GM18520 (cell line): ENCODE data around the gene NANOS3.

ENCODE experiments used
- ATAC-seq: cut with Tn5 transposase; IDR thresholded peaks from one replicate; pipeline ENCODE4 v1.9.1; 2021; ENCODE audit not compliant: unreplicated experiment

The NANOS3 gene

DNA sequence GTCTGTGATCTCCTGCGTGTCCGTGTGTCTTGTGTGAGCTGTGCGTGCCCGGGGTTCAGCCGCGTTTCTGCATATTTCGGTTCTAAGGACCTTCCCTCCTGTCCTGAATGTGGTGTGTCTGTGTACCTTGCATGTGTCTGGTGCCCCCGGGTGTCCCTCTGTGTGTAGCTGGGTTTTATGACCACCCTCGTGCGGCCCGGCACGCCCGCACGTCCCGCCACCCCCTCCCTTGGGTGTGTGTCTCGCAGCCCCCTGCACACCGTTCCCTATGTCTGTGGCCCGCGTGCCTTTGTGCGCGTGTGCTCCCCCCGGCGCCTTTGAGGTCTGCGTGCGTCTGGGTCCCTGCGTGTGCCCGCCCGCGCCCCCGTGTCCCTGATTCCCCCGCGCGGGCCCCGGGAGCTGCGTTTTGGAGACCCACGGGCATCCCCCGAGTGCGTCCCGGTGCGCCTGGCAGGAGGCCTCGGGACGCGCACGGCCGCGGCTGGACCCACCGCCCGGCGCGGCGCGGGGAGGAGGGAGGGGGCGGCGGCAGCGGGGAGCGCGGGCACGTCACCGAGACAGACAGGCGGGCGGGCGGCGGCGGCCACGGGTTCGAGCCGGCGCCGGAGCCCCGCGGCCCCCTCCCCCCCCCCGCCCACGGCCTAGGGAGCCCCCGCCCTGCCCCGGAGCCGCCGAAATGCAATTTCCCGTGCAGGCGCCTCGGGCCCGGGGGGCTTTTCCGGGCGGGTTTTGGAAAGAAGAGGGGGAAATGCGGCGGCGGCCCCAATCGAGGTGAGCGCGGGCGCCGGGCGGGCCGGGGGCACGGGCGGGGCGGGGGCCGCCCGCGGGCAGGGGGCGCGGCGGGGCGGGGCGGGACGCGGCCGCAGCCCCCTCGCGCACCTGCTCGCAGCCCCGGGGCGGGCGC lies 12.0 kb upstream of the NANOS3 start:
- ATAC-seq: no peak

DNA sequence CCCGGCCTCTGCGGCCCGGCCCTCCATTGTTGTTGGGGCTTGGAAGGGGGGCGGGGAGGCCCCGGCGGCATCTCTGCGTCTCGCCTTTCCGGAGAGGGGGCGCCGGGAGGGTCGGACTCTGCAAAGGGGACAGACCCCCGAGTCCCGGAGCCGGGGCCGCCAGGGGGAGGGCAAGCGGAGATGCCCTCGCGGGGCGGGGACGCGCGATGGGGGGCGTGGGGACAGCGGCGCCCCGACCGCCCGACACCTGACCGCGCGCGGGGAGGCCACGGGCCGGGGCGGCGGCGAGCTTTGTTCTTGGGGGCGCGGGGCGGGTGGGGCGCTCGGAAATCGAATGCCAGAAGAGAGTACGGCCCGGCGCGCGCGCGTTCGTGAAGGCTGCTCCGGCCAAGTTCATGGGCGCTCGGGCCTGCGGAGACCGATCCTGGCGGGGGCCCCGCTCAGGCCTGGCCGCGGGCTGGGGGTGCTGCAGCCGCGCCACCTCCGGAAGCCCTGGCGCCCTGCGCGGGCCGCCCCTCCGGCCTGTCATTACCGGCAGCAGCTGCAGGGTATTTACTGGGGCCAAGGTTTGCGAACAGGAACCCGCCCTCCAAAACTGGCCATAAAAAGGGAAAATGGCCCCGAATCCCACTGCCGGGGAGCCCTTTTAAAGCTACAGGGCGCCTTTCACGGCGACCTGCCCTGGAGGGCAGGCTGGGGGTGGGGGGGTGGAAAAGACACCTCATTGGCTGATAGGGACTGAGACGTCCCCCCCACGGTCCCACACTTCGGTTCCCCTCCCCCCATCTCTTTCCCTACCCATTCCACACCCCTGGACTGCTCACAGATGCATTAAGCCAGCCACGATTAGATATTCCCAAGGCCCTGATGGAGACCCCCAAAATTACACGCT lies 11.1 kb upstream of the NANOS3 start:
- ATAC-seq: no peak

DNA sequence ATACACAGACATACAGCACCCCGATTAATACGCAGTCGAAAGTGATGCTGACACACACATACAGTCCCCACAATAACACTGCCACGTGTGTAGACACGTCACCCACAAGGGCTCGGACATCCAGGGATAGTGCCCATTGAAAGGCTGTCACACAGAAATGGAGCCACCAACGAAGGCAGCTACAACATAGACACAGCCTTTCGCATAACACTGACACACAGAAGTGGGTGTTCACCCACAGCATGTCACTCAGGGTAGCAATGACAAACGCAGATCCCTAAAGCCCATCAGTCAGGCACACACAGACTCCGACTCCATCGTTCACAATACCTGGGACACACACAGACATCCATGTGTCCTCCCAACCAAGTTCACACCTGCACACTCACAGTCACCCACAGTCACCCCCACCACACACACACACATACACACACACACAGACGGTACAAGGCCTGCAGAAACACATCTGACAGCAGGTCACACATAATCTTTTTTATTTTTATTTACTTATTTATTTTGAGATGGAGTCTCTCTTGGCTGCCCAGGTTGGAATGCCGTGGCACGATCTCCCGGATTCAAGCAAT lies 10.4 kb upstream of the NANOS3 start:
- no peak for ATAC-seq

- ATAC-seq: no peak
Measured at GRCh38 chr19:13868663-13869062, 8.3 kb upstream of the NANOS3 start.

DNA sequence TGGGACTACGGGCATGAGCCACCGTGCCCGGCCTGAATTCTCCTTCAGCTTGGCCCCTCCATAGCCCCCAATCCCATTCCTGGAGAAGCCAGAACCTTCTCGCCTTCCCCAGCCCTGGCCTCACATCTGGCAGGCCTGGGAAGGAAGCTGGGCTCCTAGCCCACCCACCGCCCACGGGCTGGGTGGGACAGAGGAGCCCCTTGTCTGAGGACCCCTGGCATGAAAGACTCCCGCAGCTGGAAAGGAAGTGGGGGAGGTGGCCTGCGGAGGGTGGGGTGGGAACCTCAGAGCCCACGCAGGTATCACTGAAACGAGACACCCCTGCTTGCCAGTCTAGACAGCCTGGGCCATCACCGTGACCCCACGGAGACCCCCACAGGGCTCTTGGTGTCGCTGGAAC lies 7.7 kb upstream of the NANOS3 start:
- ATAC-seq: no peak

- no peak for ATAC-seq
Measured at GRCh38 chr19:13870873-13871272, 6.1 kb upstream of the NANOS3 start.

DNA sequence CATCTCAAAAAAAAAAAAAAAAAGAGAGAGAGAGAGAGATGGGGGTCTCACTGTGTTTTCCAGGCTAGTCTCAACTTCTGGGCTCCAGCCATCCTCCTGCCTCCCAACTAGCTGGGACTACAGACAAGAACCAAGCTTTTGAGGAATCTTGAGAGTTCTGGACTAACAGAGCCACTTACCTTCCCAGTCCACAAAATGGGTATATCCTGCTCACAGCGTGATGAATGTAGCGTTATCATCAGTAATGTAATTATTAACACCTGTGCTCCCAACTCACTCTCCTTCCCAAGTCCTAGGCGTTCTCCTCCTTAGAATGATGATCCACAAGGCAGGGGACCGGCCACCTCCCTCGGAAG lies 4.6 kb upstream of the NANOS3 start:
- ATAC-seq: no peak

DNA sequence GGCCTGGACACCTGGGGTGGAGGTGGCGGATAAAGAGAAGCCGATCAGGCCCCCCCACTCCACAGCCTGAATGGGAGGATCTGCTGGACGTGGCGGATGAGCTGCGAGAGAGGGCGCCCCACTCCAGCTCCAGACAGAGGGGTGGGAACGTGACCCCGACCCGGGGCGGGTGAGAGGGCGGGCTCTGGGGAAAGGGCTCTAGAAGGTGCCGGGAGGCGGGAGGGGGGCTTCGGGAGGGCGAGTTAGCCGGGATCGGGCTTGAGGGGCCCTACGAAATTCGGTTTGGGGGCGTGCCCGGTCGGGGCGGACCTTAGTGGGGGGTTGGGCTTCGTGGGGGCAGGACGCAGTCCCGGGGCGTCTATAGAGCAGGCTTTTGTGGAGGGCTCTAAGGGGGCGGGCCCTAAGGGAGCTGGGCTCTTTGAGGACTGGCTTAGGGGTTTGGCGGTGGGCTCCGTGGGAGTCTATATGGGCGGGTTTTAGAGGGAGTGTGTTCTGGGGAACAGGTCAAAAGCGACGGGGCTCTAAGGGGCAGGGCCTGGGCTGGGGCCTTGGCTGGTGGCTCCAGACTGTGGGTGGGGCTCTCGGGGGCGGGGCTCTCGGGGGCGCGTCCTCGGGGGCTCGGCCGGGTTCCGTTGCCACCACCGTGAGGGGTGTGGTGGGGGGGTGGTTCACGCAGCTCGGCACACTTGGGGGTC lies 4.1 kb upstream of the NANOS3 start:
- no peak for ATAC-seq

DNA sequence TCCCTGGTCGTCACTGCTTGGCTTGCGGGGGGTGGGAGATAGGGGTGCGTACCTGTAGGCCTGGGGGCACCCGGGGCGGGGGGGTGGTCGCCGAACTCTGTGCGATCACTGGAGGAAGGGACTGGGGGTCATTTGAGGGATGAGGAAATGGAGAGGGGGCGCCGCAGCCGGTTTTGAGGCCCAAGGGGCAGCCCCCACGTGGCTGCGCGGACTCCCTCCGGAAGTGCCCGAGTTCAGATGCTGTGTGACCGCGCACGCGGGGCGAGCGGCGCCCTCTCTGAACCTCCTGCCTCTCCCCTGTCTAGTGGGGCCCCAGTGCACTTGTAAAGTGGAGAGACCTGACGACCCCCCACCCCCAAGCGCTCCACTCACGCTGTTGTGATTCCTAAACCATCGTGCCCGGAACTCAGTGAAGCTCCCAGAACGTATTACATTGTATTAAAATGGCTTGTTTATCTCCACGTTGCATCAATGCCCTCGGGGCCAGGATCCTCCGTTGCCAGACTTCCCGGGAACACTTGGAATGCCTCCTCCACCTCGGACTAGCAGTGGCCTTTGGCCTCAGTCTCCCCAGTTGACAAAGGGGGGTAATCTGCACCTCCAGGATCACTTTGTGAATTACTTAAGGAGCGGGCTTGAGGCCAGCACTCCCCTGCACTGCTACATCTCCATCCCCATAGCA lies 3.0 kb upstream of the NANOS3 start:
- ATAC-seq: no peak

GRCh38 chr19:13875824-13876223 lies 1.1 kb upstream of the NANOS3 start:
- no peak for ATAC-seq

DNA sequence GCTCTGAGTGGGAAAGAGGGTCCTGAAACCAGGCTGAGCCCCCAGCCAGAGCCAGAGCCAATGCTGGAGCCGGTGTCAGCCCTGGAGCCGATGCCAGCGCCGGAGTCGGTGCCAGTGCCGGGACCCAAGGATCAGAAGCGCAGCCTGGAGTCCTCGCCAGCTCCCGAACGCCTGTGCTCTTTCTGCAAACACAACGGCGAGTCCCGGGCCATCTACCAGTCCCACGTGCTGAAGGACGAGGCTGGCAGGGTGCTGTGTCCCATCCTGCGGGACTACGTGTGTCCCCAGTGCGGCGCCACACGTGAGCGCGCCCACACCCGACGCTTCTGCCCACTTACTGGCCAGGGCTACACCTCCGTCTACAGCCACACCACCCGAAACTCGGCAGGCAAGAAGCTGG lies 369 bp downstream of the NANOS3 start:
- no peak for ATAC-seq

DNA sequence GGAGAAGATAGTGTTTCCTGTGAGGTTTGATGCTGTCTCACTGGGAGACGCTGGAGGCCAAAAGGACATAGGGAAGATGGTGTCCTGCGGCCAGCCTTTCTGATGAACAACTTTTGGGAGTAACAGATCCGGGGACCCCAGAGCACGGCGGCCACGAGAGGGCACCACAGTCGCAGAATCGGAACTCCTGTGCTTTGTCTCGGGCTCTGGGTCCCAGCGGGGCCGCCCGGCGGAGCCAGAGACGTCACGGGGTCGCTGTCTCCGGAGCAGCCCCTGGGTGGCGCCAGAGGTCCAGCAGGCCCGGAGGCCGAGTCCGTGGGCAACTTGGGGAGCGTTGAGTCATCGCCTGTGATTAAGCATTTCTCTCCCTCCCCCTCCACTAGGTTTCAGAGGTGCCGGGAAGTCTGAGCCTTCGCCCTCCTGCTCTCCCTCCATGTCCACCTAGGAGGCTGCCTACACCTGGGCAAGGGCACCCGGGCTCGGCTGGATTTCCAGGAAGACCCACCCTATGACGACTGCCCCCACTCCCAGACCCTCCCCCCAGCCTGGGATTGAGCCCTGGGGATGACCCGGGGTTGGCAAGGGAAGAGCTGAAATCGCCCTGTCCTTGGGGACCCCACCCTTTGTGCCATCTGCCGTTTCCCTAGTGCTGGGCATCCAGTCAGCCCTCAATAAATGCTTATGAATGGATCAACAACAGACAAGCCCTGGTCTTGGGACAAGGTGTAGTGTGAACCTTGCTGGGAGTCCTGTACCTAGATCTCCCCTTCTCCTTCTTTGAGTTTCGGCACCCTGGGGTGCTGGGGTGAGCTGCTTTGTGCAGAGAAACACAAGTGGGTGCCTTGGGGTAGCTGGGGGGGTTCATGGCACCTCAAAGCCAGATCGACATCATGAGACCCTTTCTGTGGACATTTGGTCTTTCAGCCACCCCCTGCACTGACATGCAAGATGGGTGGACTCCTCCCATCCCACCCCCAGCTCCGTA lies 3.4 kb downstream of the NANOS3 start:
- ATAC-seq: peak; percentile 95

DNA sequence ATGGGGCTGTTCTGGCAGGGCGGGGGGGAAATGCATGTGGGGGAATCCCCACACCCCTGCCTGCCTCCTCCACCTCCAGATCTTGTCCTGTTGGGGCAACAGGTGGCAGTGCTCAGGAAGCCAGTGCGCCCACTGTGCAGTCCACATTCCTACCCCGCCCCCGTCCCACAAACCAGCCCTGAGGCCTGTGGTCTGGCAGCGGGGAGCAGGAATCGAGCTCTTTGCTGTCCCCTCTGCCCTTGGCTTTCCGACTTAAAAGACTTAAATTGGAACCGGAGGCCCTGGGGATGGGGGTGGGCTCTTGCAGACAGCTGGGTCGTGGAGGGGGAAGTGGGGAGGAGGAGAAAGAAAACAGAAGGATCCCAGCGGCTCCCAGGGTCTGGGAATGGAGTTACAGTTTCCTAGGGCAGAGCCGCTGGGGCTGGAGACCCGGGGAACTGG lies 4.3 kb downstream of the NANOS3 start:
- no peak for ATAC-seq

DNA sequence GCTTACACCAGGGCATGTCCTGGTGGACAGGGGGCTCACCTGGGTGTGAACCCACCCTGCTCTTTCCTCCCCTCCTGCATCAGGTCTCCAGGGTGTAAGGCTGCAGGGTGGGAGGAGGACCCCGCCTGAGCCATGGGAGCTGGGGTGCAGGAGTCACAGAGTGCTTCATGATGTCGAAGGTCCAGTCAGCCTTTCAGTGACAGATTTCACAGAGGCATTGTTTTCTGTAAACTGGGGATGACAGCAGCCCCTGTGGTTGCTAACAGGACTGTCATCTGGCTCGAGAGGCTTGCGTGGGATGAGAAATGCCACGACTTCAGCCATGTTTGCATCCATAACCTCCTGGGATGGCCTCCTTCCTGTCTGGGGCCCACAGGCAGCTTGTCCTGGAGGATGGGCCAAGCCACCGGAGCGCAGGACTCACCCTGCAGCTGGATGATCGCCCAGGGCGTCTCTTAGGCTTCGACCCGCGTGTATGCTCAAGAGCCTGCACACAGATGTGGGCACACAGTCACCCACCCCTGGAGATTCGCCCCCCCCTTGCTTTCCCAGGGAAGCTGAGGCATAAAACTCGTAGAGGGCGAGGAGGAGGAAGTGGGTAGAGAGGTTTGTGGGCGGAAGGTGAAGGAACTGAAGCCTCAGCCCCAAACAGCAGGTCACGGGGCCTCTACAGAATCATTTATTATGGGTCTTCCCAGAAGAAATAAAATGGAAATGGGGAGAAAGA lies 4.9 kb downstream of the NANOS3 start:
- no peak for ATAC-seq

GRCh38 chr19:13882419-13882795 lies 5.5 kb downstream of the NANOS3 start:
- ATAC-seq: no peak

DNA sequence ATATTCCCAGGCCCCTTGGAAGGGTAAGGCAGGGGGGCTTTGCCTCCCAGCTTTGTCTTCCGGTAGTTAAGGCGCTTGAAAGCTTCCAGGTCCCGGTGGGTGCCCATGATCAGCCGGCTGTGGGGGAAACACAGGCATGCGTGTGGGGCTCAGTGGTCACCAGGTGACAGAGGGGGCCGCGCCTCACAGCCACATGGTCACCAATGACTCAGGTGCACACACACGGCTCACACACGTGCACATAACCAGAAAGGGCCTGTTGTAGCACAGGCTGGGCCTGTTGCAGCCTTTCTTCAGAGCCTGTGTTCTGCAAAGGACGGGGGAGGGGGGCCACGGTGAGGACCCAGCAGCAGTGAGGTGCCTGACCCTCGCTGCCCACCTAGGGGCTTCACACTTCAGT lies 5.9 kb downstream of the NANOS3 start:
- ATAC-seq: no peak

- no peak for ATAC-seq
Measured at GRCh38 chr19:13883516-13884064, 6.7 kb downstream of the NANOS3 start.
